GM13977 (cell line): ENCODE measurements around the gene IGFBP6.

Experiments used
- DNase-seq: peaks from one replicate; pipeline ENCODE4 v3.0.0; 2012; ENCODE audit warnings: low spot score
- in situ Hi-C: fragments of 300-500 bp; cut with MboI; formaldehyde crosslinking; loops from one replicate; pipeline ENCODE4 v1.12.0; 2022; ENCODE audit warnings: low sequenced_read_pairs, low pct_unique_long_range_greater_than_20kb, mixed read lengths, inconsistent platforms; ENCODE audit not compliant: unreplicated experiment
- TF ChIP-seq, protein P1 (sequence below): IDR thresholded peaks from 2 replicates; pipeline ENCODE4 v1.5.1; 2012; ENCODE audit warnings: mild to moderate bottlenecking, control low read depth; ENCODE audit not compliant: insufficient read depth; ENCODE audit errors: extremely low read depth, missing control alignments

Gene IGFBP6

DNA sequence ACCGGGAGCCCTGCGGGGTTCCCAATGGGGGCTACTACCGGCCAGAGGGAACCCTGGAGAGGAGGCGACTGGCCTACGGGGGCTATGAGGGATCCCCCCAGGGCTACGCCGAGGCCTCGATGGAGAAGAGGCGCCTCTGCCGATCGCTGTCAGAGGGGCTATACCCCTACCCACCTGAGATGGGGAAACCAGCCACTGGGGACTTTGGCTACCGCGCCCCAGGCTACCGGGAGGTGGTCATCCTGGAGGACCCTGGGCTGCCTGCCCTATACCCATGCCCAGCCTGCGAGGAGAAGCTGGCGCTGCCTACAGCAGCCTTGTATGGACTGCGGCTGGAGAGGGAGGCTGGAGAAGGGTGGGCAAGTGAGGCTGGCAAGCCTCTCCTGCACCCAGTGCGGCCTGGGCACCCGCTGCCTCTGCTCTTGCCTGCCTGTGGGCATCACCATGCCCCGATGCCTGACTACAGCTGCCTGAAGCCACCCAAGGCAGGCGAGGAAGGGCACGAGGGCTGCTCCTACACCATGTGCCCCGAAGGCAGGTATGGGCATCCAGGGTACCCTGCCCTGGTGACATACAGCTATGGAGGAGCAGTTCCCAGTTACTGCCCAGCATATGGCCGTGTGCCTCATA is 37.9 kb upstream of the IGFBP6 start:
- no peak for DNase-seq
- TF ChIP-seq, protein P1, sequence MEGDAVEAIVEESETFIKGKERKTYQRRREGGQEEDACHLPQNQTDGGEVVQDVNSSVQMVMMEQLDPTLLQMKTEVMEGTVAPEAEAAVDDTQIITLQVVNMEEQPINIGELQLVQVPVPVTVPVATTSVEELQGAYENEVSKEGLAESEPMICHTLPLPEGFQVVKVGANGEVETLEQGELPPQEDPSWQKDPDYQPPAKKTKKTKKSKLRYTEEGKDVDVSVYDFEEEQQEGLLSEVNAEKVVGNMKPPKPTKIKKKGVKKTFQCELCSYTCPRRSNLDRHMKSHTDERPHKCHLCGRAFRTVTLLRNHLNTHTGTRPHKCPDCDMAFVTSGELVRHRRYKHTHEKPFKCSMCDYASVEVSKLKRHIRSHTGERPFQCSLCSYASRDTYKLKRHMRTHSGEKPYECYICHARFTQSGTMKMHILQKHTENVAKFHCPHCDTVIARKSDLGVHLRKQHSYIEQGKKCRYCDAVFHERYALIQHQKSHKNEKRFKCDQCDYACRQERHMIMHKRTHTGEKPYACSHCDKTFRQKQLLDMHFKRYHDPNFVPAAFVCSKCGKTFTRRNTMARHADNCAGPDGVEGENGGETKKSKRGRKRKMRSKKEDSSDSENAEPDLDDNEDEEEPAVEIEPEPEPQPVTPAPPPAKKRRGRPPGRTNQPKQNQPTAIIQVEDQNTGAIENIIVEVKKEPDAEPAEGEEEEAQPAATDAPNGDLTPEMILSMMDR = no peak
- in situ Hi-C loops = no loop called here

DNA sequence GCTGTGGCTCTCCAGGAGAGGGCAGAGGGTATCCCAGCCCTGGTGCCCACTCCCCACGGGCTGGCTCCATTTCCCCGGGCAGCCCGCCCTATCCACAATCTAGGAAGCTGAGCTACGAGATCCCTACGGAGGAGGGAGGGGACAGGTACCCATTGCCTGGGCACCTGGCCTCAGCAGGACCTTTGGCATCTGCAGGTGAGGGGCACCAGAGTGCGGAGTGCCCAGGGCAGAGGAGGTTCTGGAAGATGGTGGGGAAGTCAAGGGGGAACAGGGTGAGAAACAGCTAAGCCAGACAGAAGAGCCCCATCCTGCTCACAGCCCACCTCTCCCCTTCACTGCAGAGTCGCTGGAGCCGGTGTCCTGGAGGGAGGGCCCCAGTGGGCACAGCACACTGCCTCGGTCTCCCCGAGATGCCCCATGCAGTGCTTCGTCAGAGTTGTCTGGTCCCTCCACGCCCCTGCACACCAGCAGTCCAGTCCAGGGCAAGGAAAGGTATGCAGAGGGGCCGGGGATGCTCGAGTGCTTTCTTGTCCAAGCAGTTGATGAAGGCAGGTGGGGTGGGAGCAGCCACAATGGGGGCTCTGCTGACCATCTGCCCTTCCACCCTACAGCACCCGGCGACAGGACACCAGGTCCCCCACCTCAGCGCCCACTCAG is 37.3 kb upstream of the IGFBP6 start:
- no peak for DNase-seq
- TF ChIP-seq, protein P1 = no peak
- in situ Hi-C loops = no loop called here

DNA sequence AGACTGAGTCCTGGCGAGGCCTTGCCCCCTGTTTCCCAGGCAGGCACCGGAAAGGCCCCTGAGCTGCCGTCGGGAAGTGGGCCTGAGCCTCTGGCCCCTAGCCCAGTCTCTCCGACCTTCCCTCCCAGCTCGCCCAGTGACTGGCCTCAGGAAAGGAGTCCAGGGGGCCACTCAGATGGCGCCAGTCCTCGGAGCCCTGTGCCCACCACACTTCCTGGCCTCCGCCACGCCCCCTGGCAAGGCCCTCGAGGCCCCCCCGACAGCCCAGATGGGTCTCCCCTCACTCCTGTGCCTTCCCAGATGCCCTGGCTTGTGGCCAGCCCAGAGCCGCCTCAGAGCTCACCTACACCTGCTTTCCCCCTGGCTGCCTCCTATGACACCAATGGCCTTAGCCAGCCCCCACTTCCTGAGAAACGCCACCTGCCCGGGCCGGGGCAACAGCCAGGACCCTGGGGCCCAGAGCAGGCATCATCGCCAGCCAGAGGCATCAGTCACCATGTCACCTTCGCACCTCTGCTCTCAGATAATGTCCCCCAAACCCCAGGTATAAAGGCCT is 36.7 kb upstream of the IGFBP6 start:
- TF ChIP-seq, protein P1 = no peak
- DNase-seq = no peak
- in situ Hi-C loops = no loop called here

DNA sequence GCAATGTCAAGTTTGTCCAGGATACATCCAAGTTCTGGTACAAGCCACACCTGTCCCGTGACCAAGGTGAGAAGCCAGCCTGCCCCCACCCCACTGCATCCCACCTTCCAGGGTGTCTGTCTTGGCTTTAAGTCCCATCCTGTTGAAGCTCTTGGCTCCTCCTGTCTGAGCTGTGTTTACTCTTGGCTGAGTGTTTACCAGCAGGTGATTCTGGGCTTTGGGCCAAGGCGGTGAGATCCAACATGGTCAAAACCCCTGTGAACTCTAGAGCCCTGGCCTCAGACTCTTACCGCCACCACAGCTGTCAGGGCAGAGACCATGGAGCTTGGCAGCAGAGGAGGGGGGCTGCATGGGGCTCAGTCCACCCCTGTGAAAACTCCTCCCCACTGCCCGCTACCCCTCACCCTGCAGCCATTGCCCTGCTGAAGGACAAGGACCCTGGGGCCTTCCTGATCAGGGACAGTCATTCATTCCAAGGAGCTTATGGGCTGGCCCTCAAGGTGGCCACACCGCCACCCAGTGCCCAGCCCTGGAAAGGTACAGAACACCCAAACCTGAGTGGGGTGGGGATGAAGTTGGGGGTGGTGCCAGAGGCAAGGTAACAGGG is 36.0 kb upstream of the IGFBP6 start:
- DNase-seq = no peak
- TF ChIP-seq, protein P1 = peak; percentile 29
- in situ Hi-C loops = no loop called here

DNA sequence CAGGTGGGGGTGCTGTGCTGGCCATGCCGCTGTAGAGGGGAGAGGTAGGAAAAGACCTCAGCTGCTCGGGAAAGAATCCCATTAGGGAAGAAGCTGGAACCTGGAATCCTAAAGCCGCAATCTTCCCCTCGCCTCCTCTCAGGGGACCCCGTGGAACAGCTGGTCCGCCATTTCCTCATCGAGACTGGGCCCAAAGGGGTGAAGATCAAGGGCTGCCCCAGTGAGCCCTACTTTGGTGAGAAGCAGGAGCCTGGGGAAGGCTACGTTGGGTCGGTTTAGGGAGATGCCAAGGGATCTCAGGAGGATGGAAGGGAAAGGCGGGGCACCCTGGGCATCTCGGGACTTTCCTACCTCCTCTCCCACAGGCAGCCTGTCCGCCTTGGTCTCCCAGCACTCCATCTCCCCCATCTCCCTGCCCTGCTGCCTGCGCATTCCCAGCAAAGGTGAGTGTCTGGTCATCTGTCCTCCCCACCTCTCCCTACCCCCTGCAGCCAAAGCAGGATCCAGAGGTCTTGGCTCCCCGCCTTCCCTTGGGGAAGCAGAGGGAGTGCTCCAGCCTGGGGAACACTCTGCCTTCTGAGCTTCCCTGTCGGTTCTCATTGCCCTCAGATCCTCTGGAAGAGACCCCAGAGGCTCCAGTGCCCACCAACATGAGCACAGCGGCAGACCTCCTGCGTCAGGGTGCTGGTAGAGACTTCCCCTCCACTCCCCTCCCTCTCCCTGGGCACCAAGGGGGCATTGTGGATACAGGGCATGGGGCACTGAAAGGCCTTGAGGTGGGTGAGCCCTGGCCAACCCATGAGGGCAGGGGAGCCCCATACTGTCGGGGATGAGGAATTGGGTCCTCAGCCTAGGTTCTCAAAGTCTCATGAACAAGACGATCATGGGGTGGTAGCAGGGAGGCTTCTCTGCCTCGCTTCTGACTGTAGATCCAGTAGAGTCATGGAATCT is 35.2 kb upstream of the IGFBP6 start:
- no peak for DNase-seq
- TF ChIP-seq, protein P1 = no peak
- in situ Hi-C loops = no loop called here

DNA sequence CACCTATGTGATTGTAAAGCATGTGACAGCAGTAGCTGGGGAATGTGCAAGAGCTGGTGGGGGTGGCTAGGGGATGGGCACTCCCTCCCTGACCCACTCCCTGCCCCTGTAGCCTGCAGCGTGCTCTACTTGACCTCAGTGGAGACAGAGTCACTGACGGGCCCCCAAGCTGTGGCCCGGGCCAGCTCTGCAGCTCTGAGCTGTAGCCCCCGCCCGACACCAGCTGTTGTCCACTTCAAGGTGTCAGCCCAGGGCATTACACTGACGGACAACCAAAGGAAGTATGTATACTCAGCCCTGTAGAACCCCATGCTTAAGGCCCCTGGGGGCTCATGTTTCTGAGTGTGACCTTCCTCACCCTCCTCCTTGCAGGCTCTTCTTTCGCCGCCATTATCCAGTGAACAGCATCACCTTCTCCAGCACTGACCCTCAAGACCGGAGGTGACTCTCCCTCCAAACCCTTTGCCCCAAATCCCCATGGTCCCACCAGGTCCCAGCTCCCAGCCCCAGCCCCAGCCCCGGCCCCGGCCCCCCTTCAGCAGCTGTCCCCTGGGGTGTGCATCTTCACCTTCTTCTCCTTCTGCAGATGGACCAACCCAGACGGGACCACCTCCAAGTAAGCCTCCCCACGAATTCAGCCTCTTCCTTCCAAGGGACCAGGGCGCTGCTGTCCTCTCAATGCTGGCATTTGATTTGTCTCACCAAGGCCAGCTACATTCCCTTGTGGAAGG is 34.3 kb upstream of the IGFBP6 start:
- TF ChIP-seq, protein P1 = no peak
- in situ Hi-C loops = no loop called here
- no peak for DNase-seq
